Left lung (tissue), 14 donors: Measurements from ENCODE around the gene TMEM117. TPM values are rescaled to one million over a fixed set of nuclear protein-coding genes. Genes with fewer than 3 reads are reported as not detected.
A peak's percentile ranks its signal among the peaks of the same experiment; 100 is the strongest.

Experiments
- ATAC-seq: fragments of 200-7000 bp; cut with Tn5 transposase; one replicate; pipeline ENCODE4 v1.9.1; 2020; ENCODE audit warnings: moderate library complexity
- DNase-seq, 4 donors: peaks; one replicate each; pipeline ENCODE4 v3.0.0-alpha.2; 2013 to 2020
- H3K27ac ChIP-seq, 2 donors: fragments of 200-600 bp; sonication (generic) in 1 of 2; one replicate each; pipeline versions ENCODE4 v1.5.0 to v1.8.0; 2020 to 2021
- H3K27me3 ChIP-seq, 2 donors: fragments of 200-600 bp; sonication (generic) in 1 of 2; one replicate each; pipeline versions ENCODE4 v1.5.0 to v1.8.0; 2020 to 2021
- H3K36me3 ChIP-seq, 2 donors: fragments of 200-600 bp; sonication (generic) in 1 of 2; one replicate each; pipeline versions ENCODE4 v1.5.0 to v1.8.0; 2020 to 2021
- H3K4me1 ChIP-seq, 2 donors: fragments of 200-600 bp; one replicate each; pipeline ENCODE4 v1.8.0; 2021
- H3K4me3 ChIP-seq, 2 donors: fragments of 200-600 bp; sonication (generic) in 1 of 2; one replicate each; pipeline versions ENCODE4 v1.5.0 to v1.8.0; 2020 to 2021; ENCODE audit warnings: mild to moderate bottlenecking in 1 of 2
- H3K9me3 ChIP-seq, 2 donors: fragments of 200-600 bp; sonication (generic) in 1 of 2; one replicate each; pipeline versions ENCODE4 v1.5.0 to v1.8.0; 2020 to 2021
- intact Hi-C, 2 donors: fragments of 100-400 bp; cut with DNase I; formaldehyde crosslinking; loops; one replicate each; pipeline versions ENCODE4 v1.11.2 to v1.14.2; 2022
- long read RNA-seq, 12 donors: library from polyadenylated mRNA in 2 of 12; unstranded in 2 of 12; transcript quantifications; one replicate each; pipeline ENCODE4 v2.0.0 and lab custom pipeline, GENCODE V29; 2019 to 2026
- polyA plus RNA-seq, 6 donors: library from polyadenylated mRNA; unstranded; fragments of 120-200 nt; gene quantifications; one replicate each; pipeline ENCODE4 v1.2.1, GENCODE V29; 2013; ENCODE audit not compliant: insufficient read length in 6 of 6
- total RNA-seq, 2 donors: library from RNA; stranded (reverse); fragmentation: NEBNext Ultra II Directional; extraction: Animal tissue kit (Norgen Biotek cat#: 25700); gene quantifications; one replicate each; pipeline ENCODE4 v1.2.1, GENCODE V29; 2021
- TF ChIP-seq, protein P1 (sequence below), 2 donors: fragments of 200-600 bp; sonication (generic) in 1 of 2; IDR thresholded peaks; one replicate each; pipeline versions ENCODE4 v1.5.0 to v1.8.0; 2021; ENCODE audit warnings: antibody characterized with exemption in 2 of 2
- donor health status: DM: no; HTN: yes; CAD: no.
- donor health status: DM: no; HTN: no; CAD: no.

TMEM117 gene
- total RNA-seq (1 to 10 TPM; 3.9 to 4.9 TPM), polyA plus RNA-seq (1 to 10 TPM; 6.0 to 7.9 (median 7.0) TPM)
- long read RNA-seq, donor 1, partial matches to known transcripts, result 0 of 2 reads
- long read RNA-seq, donor 1, other reads (novel, unspliced or antisense), result 0 of 2 reads
- long read RNA-seq, donor 2, partial matches to known transcripts, result 0 of 1 reads
- long read RNA-seq, donor 2, other reads (novel, unspliced or antisense), result 0 of 1 reads
- long read RNA-seq, donor 3, partial matches to known transcripts, result 0 of 2 reads
- long read RNA-seq, donor 3, other reads (novel, unspliced or antisense), result 0 of 2 reads
- long read RNA-seq, donor 4, partial matches to known transcripts, result 0 of 1 reads
- long read RNA-seq, donor 4, other reads (novel, unspliced or antisense), result 0 of 1 reads
- long read RNA-seq, donor 5, partial matches to known transcripts, result 0 of 1 reads
- long read RNA-seq, donor 5, other reads (novel, unspliced or antisense), result 0 of 1 reads
- long read RNA-seq, donor 6, partial matches to known transcripts, result 0 of 3 reads
- long read RNA-seq, donor 6, other reads (novel, unspliced or antisense), result 0 of 3 reads
- long read RNA-seq, donor 7, result 0 reads
- long read RNA-seq, donor 8, result 0 reads
- long read RNA-seq, donor 9, result 0 reads
- long read RNA-seq, donor 10, result 0 reads
- long read RNA-seq, donor 11, partial matches to known transcripts, result 0 of 3 reads
- long read RNA-seq, donor 11, other reads (novel, unspliced or antisense), result 0 of 3 reads
- long read RNA-seq, donor 12, result 0 reads

- H3K4me1 ChIP-seq, result peaks cover 5 to 18% of the 10 kb centered on the region in 2 donors
- TF ChIP-seq, protein P1, sequence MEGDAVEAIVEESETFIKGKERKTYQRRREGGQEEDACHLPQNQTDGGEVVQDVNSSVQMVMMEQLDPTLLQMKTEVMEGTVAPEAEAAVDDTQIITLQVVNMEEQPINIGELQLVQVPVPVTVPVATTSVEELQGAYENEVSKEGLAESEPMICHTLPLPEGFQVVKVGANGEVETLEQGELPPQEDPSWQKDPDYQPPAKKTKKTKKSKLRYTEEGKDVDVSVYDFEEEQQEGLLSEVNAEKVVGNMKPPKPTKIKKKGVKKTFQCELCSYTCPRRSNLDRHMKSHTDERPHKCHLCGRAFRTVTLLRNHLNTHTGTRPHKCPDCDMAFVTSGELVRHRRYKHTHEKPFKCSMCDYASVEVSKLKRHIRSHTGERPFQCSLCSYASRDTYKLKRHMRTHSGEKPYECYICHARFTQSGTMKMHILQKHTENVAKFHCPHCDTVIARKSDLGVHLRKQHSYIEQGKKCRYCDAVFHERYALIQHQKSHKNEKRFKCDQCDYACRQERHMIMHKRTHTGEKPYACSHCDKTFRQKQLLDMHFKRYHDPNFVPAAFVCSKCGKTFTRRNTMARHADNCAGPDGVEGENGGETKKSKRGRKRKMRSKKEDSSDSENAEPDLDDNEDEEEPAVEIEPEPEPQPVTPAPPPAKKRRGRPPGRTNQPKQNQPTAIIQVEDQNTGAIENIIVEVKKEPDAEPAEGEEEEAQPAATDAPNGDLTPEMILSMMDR (IDR thresholded peaks at IDR 0.05), result no peak
- H3K4me3 ChIP-seq, result peak within 1 kb of the TSS; percentile 64 to 65
- H3K27me3 ChIP-seq, result peaks cover 0 to 28% of the 10 kb centered on the region in 2 donors
- H3K36me3 ChIP-seq, result no peaks in the 10 kb centered on the region
- peak within 1 kb of the TSS; percentile 89 to 90 for H3K27ac ChIP-seq
- ATAC-seq (peak; percentile 91), DNase-seq (peak; percentile 64 to 95 (median 70))
- no peaks in the 10 kb centered on the region for H3K9me3 ChIP-seq
- intact Hi-C loops, result no loop called here
These were observed at the start of gene TMEM117 for GRCh38 chr12:43835656-43836474. Gene TMEM117 (plus strand): TSS chr12:43836081.

- intact Hi-C loops, result no loop called here
- Histone ChIP-seq H3K27me3 (no peaks in the 10 kb centered on the region), H3K36me3 (peaks cover 0 to 69% of the 10 kb centered on the region in 2 donors), H3K4me3 (no peak overlapping the region), H3K27ac (no peak overlapping the region), H3K9me3 (no peaks in the 10 kb centered on the region), H3K4me1 (no peaks in the 10 kb centered on the region)
- TF ChIP-seq, protein P1 (IDR thresholded peaks at IDR 0.05), result no peak
- ATAC-seq (no peak), DNase-seq (no peak)
These were observed 48.8 kb upstream of the TMEM117 start for GRCh38 chr12:43786899-43787693.

DNA sequence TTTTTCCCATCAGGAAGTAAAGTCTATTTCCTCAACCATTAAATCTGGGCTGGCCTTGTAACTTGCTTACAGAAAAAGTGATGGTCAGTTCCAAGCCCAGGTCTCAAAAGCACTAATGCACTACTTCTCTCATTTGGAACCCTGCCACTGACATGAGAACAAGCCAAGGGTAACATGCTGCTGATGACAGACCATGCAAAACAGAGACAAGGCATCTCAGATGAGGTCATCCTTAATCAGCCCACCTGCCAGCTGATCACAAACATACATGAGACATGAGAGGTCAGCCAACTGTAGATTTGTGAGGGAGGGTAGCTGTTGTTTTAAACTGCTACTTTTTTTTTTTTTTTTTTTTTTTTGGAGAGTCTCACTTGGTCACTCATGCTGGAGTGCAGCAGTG lies 45.9 kb upstream of the TMEM117 start:
- no peaks in the 10 kb centered on the region for H3K4me1 ChIP-seq
- no peak for ATAC-seq
- no peak overlapping the region for H3K4me3 ChIP-seq
- peaks cover 0 to 52% of the 10 kb centered on the region in 2 donors for H3K36me3 ChIP-seq
- H3K9me3 ChIP-seq, result no peaks in the 10 kb centered on the region
- no peaks in the 10 kb centered on the region for H3K27me3 ChIP-seq
- TF ChIP-seq, protein P1 (IDR thresholded peaks at IDR 0.05), result no peak
- intact Hi-C loops, result no loop called here
- H3K27ac ChIP-seq, result no peak overlapping the region
- DNase-seq, result peak in 1 of 4 donors; percentile 19

DNA sequence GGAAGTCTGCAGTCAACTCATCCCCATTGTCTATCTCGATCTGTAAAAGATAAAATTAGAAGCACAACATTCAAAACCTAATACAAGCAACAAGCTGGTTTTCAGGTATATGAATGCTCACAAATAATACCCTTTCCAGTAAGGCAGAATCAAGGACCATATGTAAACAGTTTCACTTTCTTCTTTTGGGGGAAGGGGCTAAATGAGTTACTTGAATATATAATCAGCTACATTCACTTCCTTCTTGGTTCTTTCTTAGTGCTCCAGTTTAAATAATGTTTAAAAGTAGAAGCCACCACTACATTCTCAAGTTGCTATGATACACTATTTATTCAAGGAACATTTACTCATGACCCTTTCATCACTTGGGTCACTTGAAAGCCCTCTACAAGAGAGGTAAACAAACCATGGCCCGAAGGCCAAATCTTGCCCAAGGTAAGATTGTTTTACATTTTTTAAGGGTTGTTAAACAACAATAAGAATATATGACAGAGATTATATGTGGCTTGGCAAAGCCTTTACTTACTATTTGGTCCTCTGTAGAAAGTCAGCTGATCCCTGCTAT lies 40.1 kb upstream of the TMEM117 start:
- DNase-seq, result peak in 2 of 4 donors; percentile 26 to 66
- no peaks in the 10 kb centered on the region for H3K9me3 ChIP-seq
- H3K27ac ChIP-seq, result no peak overlapping the region
- intact Hi-C loops, result no loop called here
- TF ChIP-seq, protein P1 (IDR thresholded peaks at IDR 0.05), result no peak
- H3K4me3 ChIP-seq, result no peak overlapping the region
- H3K4me1 ChIP-seq, result peaks cover 0 to 3% of the 10 kb centered on the region in 2 donors
- H3K36me3 ChIP-seq, result peaks cover 0 to 70% of the 10 kb centered on the region in 2 donors
- ATAC-seq, result peak; percentile 95
- H3K27me3 ChIP-seq, result no peaks in the 10 kb centered on the region
